ENCODE data around the gene SLFN12L.

GRCh38 chr17:35545150-35545549 is 7.7 kb upstream of the SLFN12L start:
- TF ChIP-seq POLR2A (IDR thresholded peaks at IDR 0.05) (no peak), EP300 (IDR thresholded peaks at IDR 0.05) (no peak)

Data from ovary (tissue), 1 donor.